Measurements from ENCODE around the gene UACA.

- no peak for TF ChIP-seq POLR2A (IDR thresholded peaks at IDR 0.05)
- TF ChIP-seq, protein P1, sequence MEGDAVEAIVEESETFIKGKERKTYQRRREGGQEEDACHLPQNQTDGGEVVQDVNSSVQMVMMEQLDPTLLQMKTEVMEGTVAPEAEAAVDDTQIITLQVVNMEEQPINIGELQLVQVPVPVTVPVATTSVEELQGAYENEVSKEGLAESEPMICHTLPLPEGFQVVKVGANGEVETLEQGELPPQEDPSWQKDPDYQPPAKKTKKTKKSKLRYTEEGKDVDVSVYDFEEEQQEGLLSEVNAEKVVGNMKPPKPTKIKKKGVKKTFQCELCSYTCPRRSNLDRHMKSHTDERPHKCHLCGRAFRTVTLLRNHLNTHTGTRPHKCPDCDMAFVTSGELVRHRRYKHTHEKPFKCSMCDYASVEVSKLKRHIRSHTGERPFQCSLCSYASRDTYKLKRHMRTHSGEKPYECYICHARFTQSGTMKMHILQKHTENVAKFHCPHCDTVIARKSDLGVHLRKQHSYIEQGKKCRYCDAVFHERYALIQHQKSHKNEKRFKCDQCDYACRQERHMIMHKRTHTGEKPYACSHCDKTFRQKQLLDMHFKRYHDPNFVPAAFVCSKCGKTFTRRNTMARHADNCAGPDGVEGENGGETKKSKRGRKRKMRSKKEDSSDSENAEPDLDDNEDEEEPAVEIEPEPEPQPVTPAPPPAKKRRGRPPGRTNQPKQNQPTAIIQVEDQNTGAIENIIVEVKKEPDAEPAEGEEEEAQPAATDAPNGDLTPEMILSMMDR (IDR thresholded peaks at IDR 0.05) = no peak
Observed at GRCh38 chr15:70614221-70614620, 149.1 kb downstream of the UACA start.

Data from ovary (tissue), 3 donors.